GM18907 (cell line): ENCODE results near the gene KRT17.
"Not testable (repeated sequence)": the region's sequence is repeated elsewhere in the genome, so short reads cannot be mapped to it uniquely, and the experiment has no call there.

Experiments used
- ATAC-seq: cut with Tn5 transposase; IDR thresholded peaks from one replicate; pipeline ENCODE4 v1.9.1; 2021; ENCODE audit warnings: mild to moderate bottlenecking, moderate library complexity; ENCODE audit not compliant: unreplicated experiment

KRT17 gene

DNA sequence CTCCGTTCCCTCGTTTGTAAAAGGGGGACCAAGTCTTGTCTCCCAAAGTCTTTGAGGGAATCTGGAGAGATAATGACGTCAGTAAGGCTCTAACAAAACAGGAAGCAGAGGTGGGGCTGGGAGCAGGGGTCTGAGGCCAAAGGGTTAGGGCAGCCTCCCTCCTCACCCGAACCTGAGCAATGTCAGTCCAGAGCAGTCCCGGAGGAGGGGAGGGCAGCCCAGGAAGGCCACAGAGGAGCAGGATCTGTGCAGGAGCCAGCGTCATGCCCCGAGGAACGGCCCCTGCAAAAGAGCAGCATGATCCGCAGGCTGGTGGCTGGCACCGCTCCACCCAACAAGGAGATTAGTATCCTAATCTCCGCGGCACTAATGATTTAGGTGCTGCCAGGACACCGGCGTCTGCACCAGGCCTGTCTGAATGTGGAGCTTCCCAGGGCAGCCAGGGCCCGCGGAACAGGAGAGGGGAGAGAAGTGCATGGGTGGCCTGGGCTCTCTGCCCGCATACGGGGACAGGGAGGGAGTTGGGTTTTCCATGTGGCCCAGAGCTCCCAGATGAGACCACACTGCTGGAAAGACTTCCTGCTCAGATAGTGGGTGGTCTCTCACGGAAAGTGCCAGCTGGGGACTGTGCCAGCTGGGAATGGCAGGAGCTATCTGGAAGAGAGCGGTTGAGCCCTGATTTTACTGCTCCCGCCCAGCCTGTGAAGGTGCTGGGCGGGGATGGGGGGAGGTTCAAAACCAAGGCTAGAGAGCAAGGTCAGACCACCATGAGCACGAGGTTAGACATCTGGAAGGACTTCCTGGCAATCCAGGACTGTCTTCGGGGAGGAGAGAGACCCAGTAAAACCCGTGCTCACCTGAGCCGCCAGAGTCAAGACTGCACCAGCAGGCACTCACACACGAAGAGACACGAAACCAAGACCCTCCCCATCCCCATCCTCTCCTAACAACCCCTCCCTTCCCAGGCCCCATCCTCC lies 11.0 kb upstream of the KRT17 start:
- no peak for ATAC-seq

GRCh38 chr17:41634639-41635038 lies 10.3 kb upstream of the KRT17 start:
- no peak for ATAC-seq

DNA sequence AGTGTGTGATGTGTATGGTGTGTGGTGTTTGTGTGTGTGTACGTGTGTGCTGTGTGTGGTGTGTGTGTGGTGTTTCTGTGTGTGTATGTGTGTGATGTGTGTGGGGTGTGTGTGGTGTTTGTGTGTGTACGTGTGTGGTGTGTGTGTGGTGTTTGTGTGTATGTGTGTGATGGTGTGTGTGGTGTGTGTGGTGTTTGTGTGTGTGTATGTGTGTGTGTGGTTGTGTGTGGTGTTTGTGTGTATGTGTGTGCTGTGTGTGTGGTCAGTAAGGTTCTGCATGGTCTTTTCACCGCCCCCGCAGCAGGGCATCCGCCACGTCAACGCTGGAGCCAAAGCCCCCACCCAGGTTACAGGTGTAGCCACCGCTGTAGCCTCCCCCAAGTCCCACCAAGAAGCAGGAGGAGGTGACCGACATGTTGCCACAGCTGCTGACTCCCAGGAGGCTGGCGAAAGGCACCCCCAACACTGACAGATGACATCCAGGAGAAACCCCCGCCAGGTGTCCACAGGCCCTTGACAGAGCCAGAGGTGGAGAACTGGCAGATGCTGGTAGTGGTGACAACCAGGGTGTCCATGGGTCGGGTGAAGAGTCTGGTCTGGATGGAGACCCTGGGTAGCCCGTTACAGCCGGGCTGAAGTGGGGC lies 9.3 kb upstream of the KRT17 start:
- no peak for ATAC-seq

DNA sequence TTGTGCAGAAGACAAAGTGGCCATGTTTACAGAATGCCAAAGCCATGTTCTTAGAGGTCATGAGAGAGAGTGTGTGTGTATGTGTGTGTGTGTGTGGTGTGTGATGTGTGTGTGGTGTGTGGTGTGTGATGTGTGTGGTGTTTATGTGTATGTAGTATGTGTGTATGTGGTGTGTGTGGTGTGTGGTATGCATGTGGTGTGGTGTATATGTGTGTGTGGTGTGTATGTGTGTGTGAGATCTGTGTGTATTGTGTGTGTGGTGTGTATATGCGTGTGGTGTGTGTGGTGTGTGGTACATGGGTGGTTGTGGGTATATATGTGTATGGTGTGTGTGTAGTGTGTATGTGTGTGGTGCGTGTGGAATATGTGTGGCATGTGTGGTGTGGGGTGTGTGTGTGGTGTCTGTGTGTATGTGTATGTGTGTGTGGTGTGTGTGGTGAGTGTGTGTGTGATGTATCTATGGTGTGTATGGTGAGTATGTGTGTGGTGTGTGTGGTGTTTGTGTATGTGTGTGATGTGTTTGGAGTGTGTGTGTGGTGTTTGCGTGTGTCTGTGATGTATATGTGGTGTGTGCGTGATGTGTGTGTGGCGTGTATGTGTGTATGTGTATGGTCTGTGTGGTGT lies 8.2 kb upstream of the KRT17 start:
- ATAC-seq, result no peak

GRCh38 chr17:41631898-41632285 lies 7.5 kb upstream of the KRT17 start:
- no peak for ATAC-seq

- no peak for ATAC-seq
Measured at GRCh38 chr17:41631025-41631897, 6.9 kb upstream of the KRT17 start.

DNA sequence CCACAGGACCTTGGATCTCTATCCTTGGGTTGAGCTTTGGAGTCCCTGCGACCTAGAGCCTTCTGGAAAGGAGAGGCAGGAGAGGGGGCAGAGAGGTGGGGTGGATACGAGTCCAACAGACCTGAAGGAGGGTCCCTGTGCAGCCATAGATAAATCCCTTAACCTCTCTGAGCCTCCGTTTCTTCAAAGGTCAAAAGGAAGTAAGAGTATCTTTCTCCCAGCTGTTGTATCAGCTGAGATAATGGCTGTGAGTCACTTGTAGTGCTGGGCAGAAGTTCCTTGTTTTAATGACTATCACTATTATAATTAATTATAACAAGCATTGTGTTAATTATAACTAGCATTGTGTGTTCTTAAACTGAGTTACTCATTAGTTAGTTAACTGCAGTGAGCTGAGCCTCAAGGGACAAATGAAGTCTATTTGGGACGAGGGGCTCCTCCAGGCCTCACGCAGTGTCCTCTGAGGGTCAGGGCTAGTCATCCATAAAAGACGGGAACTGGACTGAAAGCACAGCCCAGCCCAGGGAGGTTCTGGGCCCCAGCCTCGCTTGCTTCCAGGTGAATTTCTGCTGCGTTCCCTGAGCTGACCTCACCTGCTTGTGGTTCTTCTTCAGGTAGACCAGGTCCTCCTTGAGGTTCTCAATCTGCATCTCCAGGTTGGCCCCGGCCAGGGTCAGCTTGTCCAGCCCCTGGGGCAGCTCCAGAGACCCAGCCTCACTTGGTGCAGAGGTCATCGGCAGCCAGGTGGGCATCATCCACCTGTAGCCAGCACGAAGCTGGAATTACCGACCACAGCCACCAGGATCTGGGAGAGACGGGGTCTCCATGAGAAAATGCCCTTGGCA lies 5.7 kb upstream of the KRT17 start:
- no peak for ATAC-seq

- no peak for ATAC-seq
Measured at GRCh38 chr17:41629316-41629715, 4.9 kb upstream of the KRT17 start.

DNA sequence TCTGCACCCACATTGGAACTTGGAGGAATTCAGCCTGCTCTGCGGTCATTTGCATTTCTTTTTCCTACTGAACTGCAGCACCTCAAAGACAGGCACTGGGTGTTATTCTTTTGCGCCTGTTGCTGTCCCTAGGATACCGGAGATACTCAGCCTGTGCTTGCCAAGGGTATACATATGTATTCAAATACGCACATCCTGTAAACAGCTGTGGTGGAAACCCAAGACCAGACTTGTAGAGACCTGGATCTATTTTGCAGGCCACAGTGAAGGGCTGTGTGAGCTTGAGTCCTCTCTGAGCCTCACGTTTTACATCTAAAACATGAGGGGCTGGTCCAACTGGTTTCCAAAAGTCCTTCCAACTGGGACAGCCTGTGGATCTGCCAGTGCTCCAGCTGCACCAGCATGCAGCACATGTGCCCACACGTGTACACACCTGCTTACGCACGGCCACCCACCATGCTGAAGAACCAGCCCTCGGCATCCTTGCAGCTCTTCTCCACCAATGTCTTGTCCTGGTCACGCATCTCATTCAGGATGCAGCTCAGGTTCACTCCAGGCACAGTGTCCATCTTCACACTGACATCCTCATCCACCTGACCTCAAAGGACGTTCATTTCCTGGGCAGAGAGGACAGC lies 4.4 kb upstream of the KRT17 start:
- not testable (repeated sequence) for ATAC-seq

DNA sequence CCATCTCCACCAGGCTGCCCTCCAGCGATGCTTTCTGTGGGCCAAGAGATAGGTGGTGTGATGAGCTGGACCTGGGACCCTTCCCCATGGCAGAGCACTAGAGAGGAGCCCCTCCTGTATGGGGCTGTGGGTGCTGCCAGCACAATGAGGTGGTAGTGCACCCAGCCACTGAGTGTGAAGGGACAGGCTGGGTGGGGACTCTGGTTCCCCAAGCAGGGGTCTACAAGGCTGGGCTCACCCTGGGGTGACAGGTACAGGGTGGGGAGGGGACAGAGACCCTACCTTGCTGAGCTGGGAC lies 3.6 kb upstream of the KRT17 start:
- not testable (repeated sequence) for ATAC-seq

GRCh38 chr17:41627316-41628072 lies 3.1 kb upstream of the KRT17 start:
- no peak for ATAC-seq

- ATAC-seq, result not testable (repeated sequence)
Measured at GRCh38 chr17:41626914-41627295, 2.5 kb upstream of the KRT17 start.

GRCh38 chr17:41626028-41626913 lies 1.9 kb upstream of the KRT17 start:
- ATAC-seq, result not testable (repeated sequence)

DNA sequence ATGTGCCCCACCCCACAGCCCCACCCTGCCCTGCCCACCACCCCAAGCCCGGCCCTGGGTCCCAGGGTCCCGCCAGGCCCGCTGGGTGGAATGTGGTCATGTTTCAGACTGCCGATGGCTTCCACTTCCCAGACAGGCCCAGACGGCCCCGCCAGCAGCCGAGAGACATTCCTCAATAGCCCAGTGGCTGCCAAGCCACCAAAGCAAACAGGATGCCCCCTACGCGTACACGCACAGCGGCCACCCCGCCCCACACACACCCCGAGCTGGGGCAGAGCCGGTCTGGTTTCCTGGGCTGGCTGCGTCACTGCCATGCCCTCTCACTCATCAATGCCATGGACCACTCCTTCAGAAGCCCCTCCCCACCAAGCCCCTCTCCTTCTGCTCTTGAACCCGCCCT lies 1.2 kb upstream of the KRT17 start:
- ATAC-seq, result no peak

GRCh38 chr17:41623184-41623861 lies 1.1 kb downstream of the KRT17 start:
- ATAC-seq, result not testable (repeated sequence)

DNA sequence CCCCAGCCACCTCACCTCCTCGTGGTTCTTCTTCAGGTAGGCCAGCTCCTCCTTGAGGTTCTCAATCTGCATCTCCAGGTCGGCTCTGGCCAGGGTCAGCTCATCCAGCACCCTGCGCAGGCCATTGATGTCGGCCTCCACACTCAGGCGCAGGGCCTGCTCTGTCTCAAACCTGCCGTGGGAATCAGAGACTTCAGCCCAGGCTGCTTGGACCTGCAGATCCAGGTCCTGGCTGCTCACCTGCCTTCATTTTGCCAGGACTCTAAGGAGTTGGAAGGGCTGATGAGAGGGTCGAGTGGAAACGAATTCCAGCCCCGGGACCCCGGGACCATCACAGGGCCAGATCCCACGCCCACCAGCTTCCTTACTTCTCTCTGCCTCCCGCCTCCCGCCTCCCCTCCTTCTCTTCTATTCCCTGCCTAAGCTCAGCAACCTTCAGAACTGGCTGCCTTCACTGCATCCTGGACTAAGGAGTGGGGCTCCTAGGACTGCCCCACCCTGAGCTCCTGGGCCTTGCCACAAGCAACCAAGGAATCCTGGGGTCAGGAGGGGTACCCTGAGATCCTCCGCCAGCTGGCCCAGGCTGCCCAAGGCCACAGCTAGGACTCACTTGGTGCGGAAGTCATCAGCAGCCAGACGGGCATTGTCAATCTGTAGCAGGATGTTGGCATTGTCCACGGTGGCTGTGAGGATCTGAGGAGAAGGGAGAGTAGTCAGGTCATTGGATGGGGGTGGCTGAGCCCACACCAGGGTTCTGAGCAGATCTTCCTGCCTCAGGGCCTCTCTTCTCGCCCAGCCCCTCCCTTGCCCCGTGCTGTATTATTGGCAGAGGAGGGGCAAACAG lies 1.8 kb downstream of the KRT17 start:
- ATAC-seq, result not testable (repeated sequence)
